Stimulated activated CD4-positive, alpha-beta T cell treated with anti-CD3 and anti-CD28 coated beads, Interleukin-2, amount 100 ng/mL, for 48 hours (primary cell): Measurements from ENCODE around the gene FNDC3B.

ENCODE experiments used
- DNase-seq, 2 donors: peaks; one replicate each; pipeline ENCODE4 v3.0.0-alpha.2; 2020

FNDC3B gene

DNA sequence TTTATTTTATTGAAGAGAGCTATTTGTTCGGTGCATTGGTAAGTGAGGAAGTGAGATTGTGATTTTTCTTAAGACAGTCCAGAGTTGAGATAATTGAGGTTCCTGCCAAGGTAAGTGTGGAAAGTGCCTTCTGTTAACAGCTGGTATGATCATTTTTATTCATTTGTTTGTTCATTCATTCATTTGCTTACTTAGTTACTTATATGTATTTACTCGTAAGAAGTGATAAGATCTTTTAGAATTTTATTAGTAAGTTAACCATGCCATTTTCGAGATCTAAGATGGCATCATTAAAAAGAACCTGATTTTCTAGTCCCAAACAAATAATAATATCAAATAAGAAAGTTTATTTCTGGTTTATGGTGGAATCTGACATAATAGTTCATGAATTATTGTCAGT is 258.9 kb downstream of the FNDC3B start:
- no peak for DNase-seq

DNA sequence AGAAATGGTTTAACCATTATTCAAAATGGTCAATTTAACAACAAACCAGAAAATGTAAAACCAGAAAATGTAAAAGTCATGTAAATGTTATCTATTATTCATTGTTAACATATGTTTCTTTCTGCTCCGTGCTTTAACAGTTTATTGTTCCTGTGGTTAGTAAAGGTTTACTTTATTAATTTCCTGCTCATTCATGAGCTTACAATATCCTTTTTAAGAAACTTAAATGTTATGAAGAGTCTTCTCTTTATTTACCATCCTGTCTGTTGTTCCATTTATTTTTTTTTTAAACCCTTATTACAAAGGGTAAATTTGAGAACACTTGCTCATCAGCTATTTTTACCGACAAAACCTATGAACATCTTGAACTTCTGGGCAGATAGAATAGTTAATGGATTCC is 260.8 kb downstream of the FNDC3B start:
- DNase-seq: no peak

GRCh38 chr3:172300862-172301261 is 261.5 kb downstream of the FNDC3B start:
- DNase-seq: no peak

DNA sequence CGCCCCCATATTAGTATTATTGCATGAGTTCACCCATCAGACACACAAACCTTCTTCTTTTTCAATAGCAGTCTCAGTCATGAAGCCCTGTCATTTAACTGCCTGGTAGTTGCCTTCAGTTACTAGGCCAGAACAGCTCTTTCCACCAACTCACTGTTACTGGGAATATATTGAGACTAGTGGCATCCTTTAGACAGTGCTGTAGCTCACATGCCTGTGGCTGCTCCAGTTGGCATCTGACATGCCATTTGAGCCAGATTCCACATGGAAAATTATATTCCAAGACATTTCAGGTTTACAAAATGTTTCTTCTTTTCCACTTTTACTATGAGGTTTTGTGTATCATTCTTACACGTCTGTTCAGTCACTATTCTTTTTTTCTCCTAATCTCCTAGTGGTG is 262.8 kb downstream of the FNDC3B start:
- DNase-seq: no peak

DNA sequence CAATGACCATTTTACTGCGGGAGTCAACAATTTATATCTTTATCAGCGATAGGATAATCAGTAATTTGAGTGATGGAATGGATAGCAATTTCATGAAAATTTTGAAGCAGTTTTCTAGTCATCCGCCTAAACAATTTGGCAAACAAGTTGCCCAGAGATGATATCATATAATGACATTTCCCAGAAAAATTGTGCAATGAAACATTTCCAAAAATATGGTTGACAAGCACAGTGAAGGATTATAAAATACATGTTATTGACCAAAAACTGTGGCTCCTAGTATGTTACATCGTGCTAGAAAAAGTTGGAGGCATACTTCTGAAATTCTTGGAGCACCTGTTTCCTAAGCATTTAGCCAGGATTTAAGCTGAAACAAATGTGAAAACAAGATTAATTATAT is 263.8 kb downstream of the FNDC3B start:
- DNase-seq: no peak

DNA sequence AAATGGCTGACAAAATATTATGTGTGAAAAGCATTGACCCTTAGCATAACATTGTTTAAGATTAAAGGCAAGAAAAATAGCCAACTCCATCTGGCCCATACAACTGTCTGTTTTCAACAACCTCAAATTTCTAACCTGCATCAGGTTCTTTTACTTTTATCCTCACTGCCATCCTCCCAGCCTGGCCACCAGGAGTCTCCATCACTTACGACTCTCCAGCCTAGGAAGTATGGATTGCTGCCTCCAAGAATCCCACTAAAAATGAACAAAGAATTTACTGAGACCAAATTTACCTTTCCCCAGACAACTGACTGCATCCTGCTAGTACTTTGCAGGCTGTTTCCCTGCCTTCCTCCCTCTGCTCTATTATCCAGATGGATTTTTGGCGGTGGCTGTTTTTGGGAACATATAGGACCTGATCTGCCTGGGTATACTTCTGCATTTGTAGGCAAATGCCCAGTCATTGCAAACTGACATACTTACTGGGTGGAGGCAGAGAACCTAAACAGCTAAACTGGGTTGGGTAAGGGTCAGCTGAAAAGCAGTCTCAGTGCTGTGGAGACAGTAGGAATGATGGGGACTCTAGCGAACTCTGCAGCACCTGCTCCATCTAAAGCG is 264.7 kb downstream of the FNDC3B start:
- no peak for DNase-seq

- DNase-seq: no peak
These were observed 266.2 kb downstream of the FNDC3B start for GRCh38 chr3:172305552-172305951.

- DNase-seq: no peak
These were observed 266.6 kb downstream of the FNDC3B start for GRCh38 chr3:172305974-172306373.

- no peak for DNase-seq
These were observed 267.8 kb downstream of the FNDC3B start for GRCh38 chr3:172307141-172307560.

GRCh38 chr3:172309059-172309458 is 269.7 kb downstream of the FNDC3B start:
- no peak for DNase-seq

- no peak for DNase-seq
These were observed 270.5 kb downstream of the FNDC3B start for GRCh38 chr3:172309741-172310427.

DNA sequence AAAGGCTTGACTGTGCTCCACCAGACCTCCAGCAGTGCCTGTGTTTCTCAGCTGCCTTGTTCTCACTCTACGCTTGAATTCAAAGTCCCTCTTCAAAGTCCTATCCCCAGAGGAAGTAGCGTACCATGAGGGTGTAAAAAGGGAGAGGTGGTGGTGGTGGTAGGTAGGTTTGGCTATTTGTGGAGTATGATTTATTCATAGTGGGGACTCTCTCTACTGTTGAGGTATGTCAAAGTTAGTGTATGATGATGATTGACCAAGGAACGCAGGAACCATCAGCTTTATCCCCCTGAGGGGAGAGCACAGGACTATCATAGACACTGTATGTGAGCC is 271.0 kb downstream of the FNDC3B start:
- no peak for DNase-seq

GRCh38 chr3:172311217-172311616 is 271.8 kb downstream of the FNDC3B start:
- no peak for DNase-seq

DNA sequence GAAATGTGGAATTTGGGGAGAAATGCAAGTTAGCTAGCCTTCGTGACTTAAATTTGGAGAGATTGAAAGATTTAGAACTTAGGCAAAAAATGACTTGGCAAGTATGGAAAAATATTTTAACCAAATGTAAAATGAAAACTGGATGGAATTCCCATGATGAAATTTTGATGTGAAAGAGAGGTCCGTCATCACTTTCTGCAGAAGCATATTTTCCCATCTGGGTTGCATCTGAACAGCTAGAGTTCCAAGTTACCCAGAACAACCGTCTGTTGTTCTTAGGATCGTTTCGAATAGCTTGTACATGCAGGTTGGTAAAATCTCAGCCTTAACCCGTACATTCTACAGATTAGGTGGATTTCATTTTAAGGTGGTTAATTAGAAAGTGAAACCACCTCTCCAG is 272.6 kb downstream of the FNDC3B start:
- DNase-seq: no peak

DNA sequence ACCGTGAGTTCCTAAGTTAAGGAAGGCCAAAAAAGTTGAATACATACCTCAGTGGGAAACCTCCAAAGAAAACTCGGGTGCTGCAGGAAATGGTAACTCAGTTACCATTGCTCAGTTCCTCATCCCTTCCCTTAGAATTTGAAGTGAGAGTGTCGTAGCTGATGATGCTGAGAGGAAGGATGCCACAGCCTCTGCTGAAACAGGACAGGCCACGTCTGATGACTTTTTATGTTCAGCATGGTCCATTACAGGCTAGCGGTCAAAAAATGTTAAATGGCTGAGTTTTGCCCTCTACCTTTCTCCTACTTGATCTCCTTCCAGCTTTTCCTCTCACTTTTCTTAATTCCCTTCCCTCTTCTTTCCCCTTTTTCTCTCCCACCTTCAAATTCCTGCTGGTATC is 273.3 kb downstream of the FNDC3B start:
- DNase-seq: no peak

- no peak for DNase-seq
These were observed 274.3 kb downstream of the FNDC3B start for GRCh38 chr3:172313671-172314070.

- DNase-seq: no peak
These were observed 275.3 kb downstream of the FNDC3B start for GRCh38 chr3:172314591-172315160.

GRCh38 chr3:172315401-172316091 is 276.2 kb downstream of the FNDC3B start:
- no peak for DNase-seq

DNA sequence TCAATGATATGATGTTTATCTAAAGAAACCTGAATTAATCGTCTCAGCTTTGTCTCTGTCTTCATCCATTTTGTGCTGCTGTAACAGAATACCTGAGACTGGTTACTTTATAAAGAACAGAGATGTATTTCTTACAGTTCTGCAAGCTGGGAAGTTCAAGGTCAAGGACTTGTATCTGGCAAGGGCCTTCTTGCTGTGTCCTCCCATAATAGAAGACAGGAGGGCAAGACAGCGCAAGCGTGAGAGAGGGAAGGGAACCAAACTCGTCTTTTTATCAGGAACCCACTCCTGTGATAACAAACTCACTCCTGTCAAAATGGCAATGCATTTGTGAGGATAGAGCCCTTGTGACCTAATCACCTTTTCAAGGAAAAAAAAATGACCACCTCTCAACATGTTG is 277.4 kb downstream of the FNDC3B start:
- DNase-seq: no peak

GRCh38 chr3:172317481-172317880 is 278.1 kb downstream of the FNDC3B start:
- DNase-seq: no peak

GRCh38 chr3:172317984-172318383 is 278.6 kb downstream of the FNDC3B start:
- no peak for DNase-seq

DNA sequence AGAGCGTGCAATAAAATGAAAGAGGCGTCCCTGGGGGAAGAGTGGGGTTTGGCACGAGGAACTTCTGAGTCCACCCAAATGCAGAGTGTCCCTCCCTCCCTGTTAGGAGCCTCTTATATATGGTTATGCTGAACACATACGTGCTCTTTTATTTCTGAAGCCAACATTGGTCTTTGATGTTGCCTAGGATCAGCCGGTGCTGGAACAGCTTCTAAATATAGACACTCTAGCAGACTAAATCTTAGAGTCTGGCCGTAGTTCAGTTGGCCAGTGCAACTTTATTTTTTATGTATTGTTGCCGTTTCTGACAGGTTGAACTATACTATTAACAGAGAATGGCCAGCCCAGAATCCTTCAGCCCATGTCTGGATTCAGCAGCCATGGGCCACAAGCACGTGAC is 280.2 kb downstream of the FNDC3B start:
- no peak for DNase-seq

DNA sequence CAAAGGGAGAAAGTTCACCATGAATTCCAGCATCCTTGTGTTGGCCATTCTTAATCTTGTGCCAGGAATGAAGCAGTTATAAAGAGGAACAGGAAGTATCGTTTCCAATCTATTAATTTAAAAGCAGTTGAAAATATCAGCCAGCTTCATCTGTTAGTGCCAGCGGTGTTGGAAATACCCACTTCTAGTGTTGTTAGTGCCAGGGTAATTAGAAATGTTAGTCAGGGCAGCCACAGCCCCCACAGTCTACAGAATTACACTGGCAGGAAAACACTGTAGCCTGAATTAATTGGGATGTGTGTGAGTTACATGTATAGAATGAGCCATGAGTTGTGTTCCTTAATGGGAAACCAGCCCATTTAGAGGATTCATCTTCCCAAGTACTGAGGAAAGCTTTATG is 281.1 kb downstream of the FNDC3B start:
- DNase-seq: no peak

- no peak for DNase-seq
These were observed 281.7 kb downstream of the FNDC3B start for GRCh38 chr3:172321035-172321434.
